Keratinocyte (primary cell): ENCODE measurements around the gene ANXA1.

Experiments used
- CTCF ChIP-seq, 3 experiments: IDR thresholded peaks in 1 of 3; conservative IDR thresholded peaks in 1 of 3; optimal IDR thresholded peaks in 1 of 3; 2 replicates in 2 of 3; 3 replicates in 1 of 3; pipeline versions ENCODE3 to v1.5.1; 2011; ENCODE audit warnings: low read length in 3 of 3, mild to moderate bottlenecking in 3 of 3, moderate library complexity in 2 of 3, control low read depth in 1 of 3, inconsistent platforms in 1 of 3; ENCODE audit not compliant: insufficient read depth in 2 of 3; ENCODE audit errors: extremely low read depth in 1 of 3
- EZH2 ChIP-seq: IDR thresholded peaks from one replicate; pipeline ENCODE4 v1.6.1; 2012; ENCODE audit warnings: inconsistent platforms, mild to moderate bottlenecking, low read length, moderate library complexity

- TF ChIP-seq CTCF (optimal IDR thresholded peaks at IDR 0.05 in 1 of 3, IDR thresholded peaks at IDR 0.05 in 1 of 3, conservative IDR thresholded peaks at IDR 0.05 in 1 of 3; ENCODE audit: extremely low read depth in 1 of 3, insufficient read depth in 2 of 3, low read length in 3 of 3) (no peak), EZH2 (no peak)
These were observed 20.2 kb upstream of the ANXA1 start for GRCh38 chr9:73131461-73131860.
